Fibroblast of mammary gland (primary cell): ENCODE data around the gene CDK6.

ENCODE experiments used
- DNase-seq: peaks from one replicate; pipeline ENCODE4 v3.0.0-alpha.2; 2010; ENCODE audit warnings: low read depth
- H3K4me3 ChIP-seq: 2 replicates; pipeline ENCODE4 v1.5.1; 2011; ENCODE audit warnings: low read depth, mild to moderate bottlenecking, low read length, moderate library complexity; ENCODE audit not compliant: control insufficient read depth
- CTCF ChIP-seq: conservative IDR thresholded peaks from 2 replicates; pipeline ENCODE4 v1.5.1; 2011; ENCODE audit warnings: low read depth, low read length, inconsistent platforms; ENCODE audit not compliant: control insufficient read depth, insufficient read depth

Gene CDK6

GRCh38 chr7:92647011-92647625 lies 189.3 kb downstream of the CDK6 start:
- no peak for DNase-seq
- no peak overlapping the region for H3K4me3 ChIP-seq
- TF ChIP-seq CTCF = no peak

GRCh38 chr7:92645114-92646061 lies 191.0 kb downstream of the CDK6 start:
- no peak overlapping the region for H3K4me3 ChIP-seq
- no peak for DNase-seq
- TF ChIP-seq CTCF = no peak

GRCh38 chr7:92644406-92645113 lies 191.8 kb downstream of the CDK6 start:
- TF ChIP-seq CTCF = no peak
- no peak overlapping the region for H3K4me3 ChIP-seq
- peak; percentile 67 for DNase-seq

- no peak for TF ChIP-seq CTCF
- DNase-seq = no peak
- H3K4me3 ChIP-seq = no peak overlapping the region
Observed at GRCh38 chr7:92643821-92644220, 192.6 kb downstream of the CDK6 start.

GRCh38 chr7:92641921-92642511 lies 194.4 kb downstream of the CDK6 start:
- no peak overlapping the region for H3K4me3 ChIP-seq
- DNase-seq = peak; percentile 77
- no peak for TF ChIP-seq CTCF

GRCh38 chr7:92639966-92640365 lies 196.4 kb downstream of the CDK6 start:
- DNase-seq = no peak
- no peak overlapping the region for H3K4me3 ChIP-seq
- no peak for TF ChIP-seq CTCF
